K562 (cell line): ENCODE measurements around the gene TYR. TPM values are rescaled to one million over a fixed set of nuclear protein-coding genes. Genes with fewer than 3 reads are reported as not detected.

Experiments
- ATAC-seq: fragments of 200-7000 bp; cut with Tn5 transposase; 3 replicates; pipeline ENCODE4 v1.9.1; 2020; ENCODE audit warnings: moderate library complexity
- BruUV-seq: library from RNA; stranded (reverse); fragments of 400-500 nt; replicated peaks from 2 replicates; lab custom pipeline; 2021; lab: Mats Ljungman, UMichigan
- CTCF ChIA-PET: fragments of 300-600 bp; formaldehyde crosslinking; extraction: SDS; loops from one replicate; lab custom pipeline; 2021; ENCODE audit warnings: low intra/inter-chr PET ratio; lab: Yijun Ruan, JAX
- POLR2A ChIA-PET: fragments of 300-600, 350-650 bp; sonication (Branson Sonifier 250); formaldehyde crosslinking; extraction: SDS; loops from one replicate; lab custom pipeline; 2021; ENCODE audit warnings: antibody characterized with exemption, inconsistent platforms; lab: Yijun Ruan, JAX
- DNase-seq, 4 experiments: peaks; one replicate each; pipeline versions ENCODE4 v3.0.0 to v3.0.0-alpha.2; 2011 to 2018; ENCODE audit warnings: low spot score in 3 of 4, mixed read lengths in 3 of 4; ENCODE audit errors: extremely low read depth in 1 of 4
- FAIRE-seq: peaks from 2 replicates; lab custom pipeline; 2011; peaks lifted over from hg19 to GRCh38; lab: Jason Lieb, UNC
- H2AFZ ChIP-seq: 2 replicates; pipeline ENCODE4 v1.6.0; 2011; ENCODE audit warnings: low read depth, low read length, control low read depth, inconsistent platforms
- H3K27ac ChIP-seq: fragments of 200-600 bp; 3 replicates; pipeline ENCODE4 v1.8.0; 2011; ENCODE audit warnings: low read depth, mild to moderate bottlenecking, control low read depth, inconsistent platforms, low read length, moderate library complexity, mixed read lengths; ENCODE audit errors: extremely low read depth
- H3K27me3 ChIP-seq, 2 experiments: fragments of 300-600 bp in 1 of 2; 2 replicates in 1 of 2; 3 replicates in 1 of 2; pipeline versions ENCODE4 v1.6.0 to v1.8.0; 2011; ENCODE audit warnings: inconsistent platforms in 2 of 2, low read length in 2 of 2, mild to moderate bottlenecking in 1 of 2, mixed read lengths in 1 of 2, moderate library complexity in 1 of 2; ENCODE audit not compliant: control insufficient read depth in 2 of 2, insufficient read depth in 2 of 2
- H3K36me3 ChIP-seq: fragments of 300-600 bp; 3 replicates; pipeline ENCODE4 v1.8.0; 2011; ENCODE audit warnings: mild to moderate bottlenecking, low read length, inconsistent platforms; ENCODE audit not compliant: control insufficient read depth, insufficient read depth
- H3K4me1 ChIP-seq, 2 experiments: fragments of 200-600 bp in 1 of 2; replicated peaks in 1 of 2; 2 replicates in 1 of 2; 3 replicates in 1 of 2; pipeline versions ENCODE4 v1.5.1 to v1.8.0; 2011; ENCODE audit warnings: inconsistent platforms in 2 of 2, low read length in 2 of 2, mild to moderate bottlenecking in 1 of 2, mixed read lengths in 1 of 2, moderate library complexity in 1 of 2; ENCODE audit not compliant: control insufficient read depth in 2 of 2, insufficient read depth in 2 of 2
- H3K4me2 ChIP-seq: 2 replicates; pipeline ENCODE4 v1.6.1; 2011; ENCODE audit warnings: low read length, control low read depth, inconsistent platforms, mixed read lengths; ENCODE audit not compliant: insufficient read depth
- H3K4me3 ChIP-seq: fragments of 200-600 bp; sonication (generic), shearing (Covaris generic); 2 replicates; pipeline ENCODE4 v1.5.1; 2016; ENCODE audit warnings: control low read depth, inconsistent platforms
- H3K79me2 ChIP-seq: fragments of 200-600 bp; 3 replicates; pipeline ENCODE4 v1.8.0; 2011; ENCODE audit warnings: low read length, inconsistent platforms; ENCODE audit not compliant: control insufficient read depth, insufficient read depth
- H3K9ac ChIP-seq, 2 experiments: 2 replicates each; pipeline versions ENCODE4 v1.6.0 to v1.6.1; 2011; ENCODE audit warnings: low read depth in 2 of 2, low read length in 2 of 2, control low read depth in 1 of 2, inconsistent platforms in 1 of 2, mild to moderate bottlenecking in 1 of 2, mixed read lengths in 1 of 2; ENCODE audit not compliant: insufficient read depth in 1 of 2
- H3K9me1 ChIP-seq: one replicate; pipeline ENCODE4 v1.6.0; 2011; ENCODE audit warnings: inconsistent platforms, mild to moderate bottlenecking, low read length, moderate library complexity; ENCODE audit not compliant: control insufficient read depth, insufficient read depth
- H3K9me3 ChIP-seq: replicated peaks from 2 replicates; pipeline ENCODE4 v1.5.1; 2011; ENCODE audit warnings: low read depth, low read length, inconsistent platforms; ENCODE audit not compliant: control insufficient read depth, insufficient read depth
- H4K20me1 ChIP-seq: replicated peaks from 2 replicates; pipeline ENCODE4 v1.6.1; 2011; ENCODE audit warnings: low read length, inconsistent platforms, mixed read lengths; ENCODE audit not compliant: control insufficient read depth, insufficient read depth
- GTF2A2 ChIP-seq: IDR thresholded peaks from 2 replicates; pipeline ENCODE4 v1.6.1; 2016; ENCODE audit warnings: mild to moderate bottlenecking, missing genetic modification characterization, missing compliant biosample characterization
- HDAC2 ChIP-seq: fragments of 450-650 bp; IDR thresholded peaks from 2 replicates; pipeline ENCODE4 v1.6.1; 2016; ENCODE audit warnings: mild to moderate bottlenecking
- HNRNPL ChIP-seq: fragments of 200-400 bp; formaldehyde crosslinking; IDR thresholded peaks from 2 replicates; pipeline ENCODE4 v1.6.1; 2017; ENCODE audit warnings: low read depth, mild to moderate bottlenecking, low read length
- IRF9 ChIP-seq: fragments of 450-650 bp; IDR thresholded peaks from 2 replicates; pipeline ENCODE4 v1.6.1; 2016; ENCODE audit warnings: missing biosample characterization, missing genetic modification characterization
- KLF16 ChIP-seq: IDR thresholded peaks from 2 replicates; pipeline ENCODE4 v1.6.1; 2016; ENCODE audit warnings: antibody characterized with exemption
- NR4A1 ChIP-seq, 2 experiments: fragments of 250-450 bp in 1 of 2; fragments of 450-650 bp in 1 of 2; sonication (Bioruptor Pico) in 1 of 2; IDR thresholded peaks; 2 replicates each; pipeline versions ENCODE4 v1.4.0 to v1.6.1; 2016 to 2020; ENCODE audit warnings: mild to moderate bottlenecking in 2 of 2, missing compliant biosample characterization in 1 of 2, missing genetic modification characterization in 1 of 2, moderate library complexity in 1 of 2
- WHSC1 ChIP-seq: IDR thresholded peaks from one replicate; pipeline ENCODE4 v1.6.1; 2012; ENCODE audit warnings: low read length, control low read depth, inconsistent platforms
- ZBTB8A ChIP-seq: fragments of 450-650 bp; IDR thresholded peaks from 2 replicates; pipeline ENCODE4 v1.6.1; 2018; ENCODE audit warnings: mild to moderate bottlenecking, moderate library complexity; ENCODE audit not compliant: partially characterized antibody
- ZC3H8 ChIP-seq: fragments of 450-650 bp; IDR thresholded peaks from 2 replicates; pipeline ENCODE4 v1.6.1; 2017
- ZNF280B ChIP-seq: fragments of 250-450 bp; sonication (Bioruptor Pico); IDR thresholded peaks from 2 replicates; pipeline ENCODE4 v1.5.1; 2021; ENCODE audit warnings: mild to moderate bottlenecking
- ZNF407 ChIP-seq: fragments of 450-650 bp; IDR thresholded peaks from 2 replicates; pipeline ENCODE4 v1.6.1; 2016; ENCODE audit warnings: low read depth
- ZNF445 ChIP-seq: fragments of 250-450 bp; sonication (Bioruptor Pico); IDR thresholded peaks from 2 replicates; pipeline ENCODE4 v1.4.0; 2020; ENCODE audit warnings: low read depth, mild to moderate bottlenecking, moderate library complexity
- ZNF778 ChIP-seq: fragments of 450-650 bp; formaldehyde crosslinking; IDR thresholded peaks from 2 replicates; pipeline ENCODE4 v1.4.0; 2020; ENCODE audit warnings: mild to moderate bottlenecking, moderate library complexity
- WGBS: fragments of 100-300 bp; shearing (Covaris generic); methylation state at CpG from one replicate; pipeline ENCODE4 v1.1.6; 2016; ENCODE audit warnings: low coverage, mixed read lengths; ENCODE audit not compliant: insufficient coverage; ENCODE audit errors: missing lambda C conversion rate; 5-methylcytosine and 5-hydroxymethylcytosine counted together
- in situ Hi-C: fragments of 300-500 bp; cut with MboI; formaldehyde crosslinking; loops from 4 replicates; pipeline ENCODE4 v1.15.0; 2018; ENCODE audit warnings: inconsistent platforms, mixed read lengths
- intact Hi-C: fragments of 100-400 bp; cut with micrococcal nuclease; formaldehyde crosslinking; loops from 2 replicates; pipeline ENCODE4 v1.14.2; 2022
- polyA plus RNA-seq, 8 experiments: library from polyadenylated mRNA; depleted of rRNA in 4 of 8; stranded (reverse) in 5 of 8; unstranded in 3 of 8; fragments of >200 nt; fragmentation: Nextera tagmentation in 2 of 8; fragmentation: Illumina TruSeq in 1 of 8; extraction: Ambion mirVana in 2 of 8; extraction: Trizol in 1 of 8; gene quantifications; 2 replicates each; pipeline versions ENCODE4 v1.2.1 to v1.2.3, GENCODE V29; 2011 to 2014; ENCODE audit warnings: inconsistent platforms in 1 of 8, missing spikeins in 1 of 8
- total RNA-seq, 7 experiments: library from RNA; depleted of rRNA in 6 of 7; stranded (reverse); fragments of >200 nt in 6 of 7; fragmentation: Illumina TruSeq in 2 of 7; extraction: Trizol in 2 of 7; gene quantifications; 2 replicates each; pipeline versions ENCODE4 v1.2.1 to v1.2.3, GENCODE V29; 2011 to 2021; ENCODE audit warnings: low replicate concordance in 1 of 7

The TYR gene
- total and polyA plus RNA-seq, 9 of the 15 experiments (the other 6 are each of a cell fraction or from before 2014, with no cell fraction given) = not detected

- no peaks in the 10 kb centered on the region for H4K20me1 ChIP-seq
- H3K27ac ChIP-seq = no peak overlapping the region
- H3K79me2 ChIP-seq = no peaks in the 10 kb centered on the region
- no TSS peak for BruUV-seq
- no peak for FAIRE-seq
- intact Hi-C loops (no loop called here), in situ Hi-C loops (no loop called here)
- CTCF ChIA-PET = no interaction called here
- H3K9me1 ChIP-seq = no peaks in the 10 kb centered on the region
- H3K4me3 ChIP-seq = no peak overlapping the region
- H3K36me3 ChIP-seq = no peaks in the 10 kb centered on the region
- H3K27me3 ChIP-seq = no peaks in the 10 kb centered on the region
- POLR2A ChIA-PET = no interaction called here
- no peaks in the 10 kb centered on the region for H3K4me1 ChIP-seq
- no peak overlapping the region for H2AFZ ChIP-seq
- DNase-seq = no peak
- H3K4me2 ChIP-seq = no peak overlapping the region
- no peaks in the 10 kb centered on the region for H3K9me3 ChIP-seq
- ATAC-seq = no peak
- 3% methylated on average over 2 of the region's 2 CpGs for WGBS
- no peak overlapping the region for H3K9ac ChIP-seq
- TF ChIP-seq WHSC1 (no peak), ZBTB8A (no peak), NR4A1 (CRISPR knock-in tag; IDR thresholded peaks at IDR 0.05) (no peak), NR4A1 (tag; IDR thresholded peaks at IDR 0.05) (no peak), GTF2A2 (tag) (no peak), ZNF778 (CRISPR knock-in tag) (no peak), IRF9 (tag) (no peak), ZNF407 (no peak), ZNF445 (CRISPR knock-in tag) (no peak), HDAC2 (no peak), ZNF280B (no peak), ZC3H8 (no peak), KLF16 (no peak), HNRNPL (no peak)
Observed at GRCh38 chr11:89321401-89321800, 143.7 kb downstream of the TYR start.
